ENCODE results near the gene RRP7A. TPM values are rescaled to one million over a fixed set of nuclear protein-coding genes. Genes with fewer than 3 reads are reported as not detected.
"Not testable (repeated sequence)": the region's sequence is repeated elsewhere in the genome, so short reads cannot be mapped to it uniquely, and the experiment has no call there.

Gene RRP7A
- 20.0 TPM for polyA plus RNA-seq
- long read RNA-seq, donor 1, transcript RRP7A-201 (7 exons, 3,801 nt): major isoform, 13 of 13 reads
- long read RNA-seq, donor 1, partial matches to known transcripts: 0 of 13 reads
- long read RNA-seq, donor 1, other reads (novel, unspliced or antisense): 0 of 13 reads
- long read RNA-seq, donor 2, transcript RRP7A-201 (7 exons, 3,801 nt): major isoform, 30 of 30 reads
- long read RNA-seq, donor 2, partial matches to known transcripts: 0 of 30 reads
- long read RNA-seq, donor 2, other reads (novel, unspliced or antisense): 0 of 30 reads
- long read RNA-seq, donor 3, transcript RRP7A-201 (7 exons, 3,801 nt): major isoform, 34 of 41 reads
- long read RNA-seq, donor 3, partial matches to known transcripts: 7 of 41 reads
- long read RNA-seq, donor 3, other reads (novel, unspliced or antisense): 0 of 41 reads
- long read RNA-seq, donor 4, partial matches to known transcripts: 0 of 1 reads
- long read RNA-seq, donor 4, other reads (novel, unspliced or antisense): 0 of 1 reads
- long read RNA-seq, donor 5, transcript RRP7A-201 (7 exons, 3,801 nt): major isoform, 13 of 13 reads
- long read RNA-seq, donor 5, partial matches to known transcripts: 0 of 13 reads
- long read RNA-seq, donor 5, other reads (novel, unspliced or antisense): 0 of 13 reads
- long read RNA-seq, donor 6, transcript RRP7A-201 (7 exons, 3,801 nt): major isoform, 11 of 11 reads
- long read RNA-seq, donor 6, partial matches to known transcripts: 0 of 11 reads
- long read RNA-seq, donor 6, other reads (novel, unspliced or antisense): 0 of 11 reads
- long read RNA-seq, donor 7, transcript RRP7A-201 (7 exons, 3,801 nt): major isoform, 14 of 14 reads
- long read RNA-seq, donor 7, partial matches to known transcripts: 0 of 14 reads
- long read RNA-seq, donor 7, other reads (novel, unspliced or antisense): 0 of 14 reads
- long read RNA-seq, donor 8, transcript RRP7A-201 (7 exons, 3,801 nt): major isoform, 13 of 13 reads
- long read RNA-seq, donor 8, partial matches to known transcripts: 0 of 13 reads
- long read RNA-seq, donor 8, other reads (novel, unspliced or antisense): 0 of 13 reads
- long read RNA-seq, donor 9, transcript RRP7A-201 (7 exons, 3,801 nt): major isoform, 19 of 19 reads
- long read RNA-seq, donor 9, partial matches to known transcripts: 0 of 19 reads
- long read RNA-seq, donor 9, other reads (novel, unspliced or antisense): 0 of 19 reads
- long read RNA-seq, donor 10, transcript RRP7A-201 (7 exons, 3,801 nt): major isoform, 12 of 12 reads
- long read RNA-seq, donor 10, partial matches to known transcripts: 0 of 12 reads
- long read RNA-seq, donor 10, other reads (novel, unspliced or antisense): 0 of 12 reads
- long read RNA-seq, donor 11, transcript RRP7A-201 (7 exons, 3,801 nt): major isoform, 13 of 13 reads
- long read RNA-seq, donor 11, partial matches to known transcripts: 0 of 13 reads
- long read RNA-seq, donor 11, other reads (novel, unspliced or antisense): 0 of 13 reads

GRCh38 chr22:42519525-42520401 lies at the start of gene RRP7A:
Gene RRP7A (minus strand): TSS chr22:42519796. CDS start chr22:42519786, 10 bp downstream.
- no peaks in the 10 kb centered on the region for H3K27me3 ChIP-seq (ENCODE audit: control insufficient read depth, insufficient read depth, low read length)
- no peak within 1 kb of the TSS for H3K27ac ChIP-seq (ENCODE audit: low read length)
- H3K36me3 ChIP-seq (ENCODE audit: control insufficient read depth, insufficient read depth, low read length): peaks cover 19% of the 10 kb centered on the region
- H3K4me1 ChIP-seq (ENCODE audit: control insufficient read depth, insufficient read depth, low read length): peaks cover 3% of the 10 kb centered on the region
- H3K4me3 ChIP-seq (ENCODE audit: low read length): peak within 1 kb of the TSS; percentile 59
- WGBS (ENCODE audit: insufficient coverage, low lambda C conversion rate): no CpG with 5 or more reads among the region's 65 CpGs
- peak; percentile 69 to 84 for DNase-seq
- H3K9me3 ChIP-seq (ENCODE audit: control insufficient read depth, low read depth, low read length): no peaks in the 10 kb centered on the region

GRCh38 chr22:42567950-42568349 lies 48.4 kb upstream of the RRP7A start:
- not testable (repeated sequence) for H3K27me3 ChIP-seq (ENCODE audit: control insufficient read depth, insufficient read depth, low read length); H3K9me3 ChIP-seq (ENCODE audit: control insufficient read depth, low read depth, low read length); DNase-seq; H3K27ac ChIP-seq (ENCODE audit: low read length); H3K4me3 ChIP-seq (ENCODE audit: low read length); H3K4me1 ChIP-seq (ENCODE audit: control insufficient read depth, insufficient read depth, low read length); H3K36me3 ChIP-seq (ENCODE audit: control insufficient read depth, insufficient read depth, low read length)
- no CpG with 5 or more reads among the region's 6 CpGs for WGBS (ENCODE audit: insufficient coverage, low lambda C conversion rate)

GRCh38 chr22:42565956-42566355 lies 46.4 kb upstream of the RRP7A start:
- Histone ChIP-seq H3K36me3 (ENCODE audit: control insufficient read depth, insufficient read depth, low read length) (peaks cover 3% of the 10 kb centered on the region), H3K27me3 (ENCODE audit: control insufficient read depth, insufficient read depth, low read length) (no peaks in the 10 kb centered on the region), H3K4me1 (ENCODE audit: control insufficient read depth, insufficient read depth, low read length) (peaks cover 10% of the 10 kb centered on the region), H3K4me3 (ENCODE audit: low read length) (no peak overlapping the region), H3K27ac (ENCODE audit: low read length) (no peak overlapping the region), H3K9me3 (ENCODE audit: control insufficient read depth, low read depth, low read length) (peaks cover 3% of the 10 kb centered on the region)
- no CpG with 5 or more reads among the region's 12 CpGs for WGBS (ENCODE audit: insufficient coverage, low lambda C conversion rate)
- no peak for DNase-seq

- Histone ChIP-seq H3K27me3 (ENCODE audit: control insufficient read depth, insufficient read depth, low read length) (no peaks in the 10 kb centered on the region), H3K4me3 (ENCODE audit: low read length) (no peak overlapping the region), H3K27ac (ENCODE audit: low read length) (no peak overlapping the region), H3K9me3 (ENCODE audit: control insufficient read depth, low read depth, low read length) (peaks cover 3% of the 10 kb centered on the region), H3K4me1 (ENCODE audit: control insufficient read depth, insufficient read depth, low read length) (peaks cover 10% of the 10 kb centered on the region), H3K36me3 (ENCODE audit: control insufficient read depth, insufficient read depth, low read length) (peaks cover 3% of the 10 kb centered on the region)
- no peak for DNase-seq
- WGBS (ENCODE audit: insufficient coverage, low lambda C conversion rate): no CpG with 5 or more reads among the region's 17 CpGs
These were observed 45.1 kb upstream of the RRP7A start for GRCh38 chr22:42564699-42565098.

- H3K4me3 ChIP-seq (ENCODE audit: low read length); H3K9me3 ChIP-seq (ENCODE audit: control insufficient read depth, low read depth, low read length); DNase-seq; H3K36me3 ChIP-seq (ENCODE audit: control insufficient read depth, insufficient read depth, low read length); H3K27ac ChIP-seq (ENCODE audit: low read length); H3K4me1 ChIP-seq (ENCODE audit: control insufficient read depth, insufficient read depth, low read length); H3K27me3 ChIP-seq (ENCODE audit: control insufficient read depth, insufficient read depth, low read length): not testable (repeated sequence)
- 75% methylated on average over 1 of the region's 3 CpGs for WGBS (ENCODE audit: insufficient coverage, low lambda C conversion rate)
These were observed 44.3 kb upstream of the RRP7A start for GRCh38 chr22:42563943-42564342.

GRCh38 chr22:42562684-42563083 lies 43.1 kb upstream of the RRP7A start:
- H3K4me3 ChIP-seq (ENCODE audit: low read length): no peak overlapping the region
- H3K36me3 ChIP-seq (ENCODE audit: control insufficient read depth, insufficient read depth, low read length): no peaks in the 10 kb centered on the region
- no peak overlapping the region for H3K27ac ChIP-seq (ENCODE audit: low read length)
- H3K27me3 ChIP-seq (ENCODE audit: control insufficient read depth, insufficient read depth, low read length): no peaks in the 10 kb centered on the region
- peaks cover 10% of the 10 kb centered on the region for H3K4me1 ChIP-seq (ENCODE audit: control insufficient read depth, insufficient read depth, low read length)
- H3K9me3 ChIP-seq (ENCODE audit: control insufficient read depth, low read depth, low read length): peaks cover 3% of the 10 kb centered on the region
- WGBS (ENCODE audit: insufficient coverage, low lambda C conversion rate): no CpG with 5 or more reads among the region's 2 CpGs
- no peak for DNase-seq

- peaks cover 10% of the 10 kb centered on the region for H3K4me1 ChIP-seq (ENCODE audit: control insufficient read depth, insufficient read depth, low read length)
- H3K36me3 ChIP-seq (ENCODE audit: control insufficient read depth, insufficient read depth, low read length): no peaks in the 10 kb centered on the region
- H3K27ac ChIP-seq (ENCODE audit: low read length): no peak overlapping the region
- no peaks in the 10 kb centered on the region for H3K27me3 ChIP-seq (ENCODE audit: control insufficient read depth, insufficient read depth, low read length)
- WGBS (ENCODE audit: insufficient coverage, low lambda C conversion rate): 0% methylated on average over 2 of the region's 8 CpGs
- H3K4me3 ChIP-seq (ENCODE audit: low read length): no peak overlapping the region
- H3K9me3 ChIP-seq (ENCODE audit: control insufficient read depth, low read depth, low read length): peaks cover 3% of the 10 kb centered on the region
- peak; percentile 43 to 80 for DNase-seq
These were observed 42.7 kb upstream of the RRP7A start for GRCh38 chr22:42562279-42562678.

GRCh38 chr22:42561856-42562255 lies 42.3 kb upstream of the RRP7A start:
- Histone ChIP-seq H3K4me1 (ENCODE audit: control insufficient read depth, insufficient read depth, low read length) (peaks cover 10% of the 10 kb centered on the region), H3K36me3 (ENCODE audit: control insufficient read depth, insufficient read depth, low read length) (no peaks in the 10 kb centered on the region), H3K4me3 (ENCODE audit: low read length) (no peak overlapping the region), H3K27me3 (ENCODE audit: control insufficient read depth, insufficient read depth, low read length) (no peaks in the 10 kb centered on the region), H3K9me3 (ENCODE audit: control insufficient read depth, low read depth, low read length) (peaks cover 3% of the 10 kb centered on the region), H3K27ac (ENCODE audit: low read length) (no peak overlapping the region)
- DNase-seq: no peak
- WGBS (ENCODE audit: insufficient coverage, low lambda C conversion rate): no CpG with 5 or more reads among the region's 5 CpGs

GRCh38 chr22:42560781-42561180 lies 41.2 kb upstream of the RRP7A start:
- H3K9me3 ChIP-seq (ENCODE audit: control insufficient read depth, low read depth, low read length): peaks cover 3% of the 10 kb centered on the region
- WGBS (ENCODE audit: insufficient coverage, low lambda C conversion rate): no CpG with 5 or more reads among the region's 7 CpGs
- DNase-seq: no peak
- no peak overlapping the region for H3K4me3 ChIP-seq (ENCODE audit: low read length)
- no peaks in the 10 kb centered on the region for H3K36me3 ChIP-seq (ENCODE audit: control insufficient read depth, insufficient read depth, low read length)
- no peak overlapping the region for H3K27ac ChIP-seq (ENCODE audit: low read length)
- H3K27me3 ChIP-seq (ENCODE audit: control insufficient read depth, insufficient read depth, low read length): no peaks in the 10 kb centered on the region
- H3K4me1 ChIP-seq (ENCODE audit: control insufficient read depth, insufficient read depth, low read length): peaks cover 10% of the 10 kb centered on the region
